Measurements from ENCODE around the gene HOXB6. TPM values are rescaled to one million over a fixed set of nuclear protein-coding genes. Genes with fewer than 3 reads are reported as not detected.

Gene HOXB6
- polyA plus RNA-seq, 3 donors: not detected

DNA sequence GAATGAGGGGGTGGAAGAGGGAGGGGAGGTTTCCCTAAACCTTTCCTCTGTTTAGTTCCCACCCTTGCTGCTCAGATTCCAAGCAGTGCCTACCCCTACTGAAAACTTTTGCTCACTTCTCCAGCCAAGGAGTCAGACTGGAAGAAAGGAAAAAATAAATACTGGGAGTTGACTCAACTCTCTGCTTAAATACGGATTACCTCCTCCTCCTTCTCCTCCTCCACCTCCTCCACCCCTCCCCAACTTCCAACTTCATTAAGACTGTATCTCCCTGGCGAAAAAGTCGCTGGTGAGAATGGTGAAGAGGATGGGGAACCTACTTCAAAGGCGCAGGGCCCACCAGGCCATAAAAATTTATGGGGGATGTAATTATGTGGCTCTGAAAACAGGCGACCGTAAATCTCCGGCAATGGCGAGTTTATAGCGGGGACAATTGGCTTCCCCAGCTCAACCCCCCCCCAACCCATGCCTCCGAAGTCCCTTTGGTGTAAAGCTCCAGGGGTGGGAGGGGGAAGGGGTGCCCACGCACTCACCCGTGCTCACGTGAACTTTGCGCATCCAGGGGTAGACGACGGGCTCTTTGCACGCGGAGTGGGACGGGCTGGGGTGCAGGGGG, 27.3 kb downstream of the HOXB6 start:
- whole genome bisulfite sequencing (ENCODE audit: insufficient coverage): 0% methylated on average over 1 of the region's 19 CpGs
- Histone ChIP-seq H3K36me3 (replicated peaks in 1 of 2; ENCODE audit: control insufficient read depth in 1 of 2, insufficient read depth in 2 of 2, low read length in 2 of 2) (no peaks in the 10 kb centered on the region), H3K79me2 (ENCODE audit: insufficient read depth, low read length) (no peaks in the 10 kb centered on the region), H3K9ac (ENCODE audit: insufficient read depth, low read length, poor library complexity, severe bottlenecking) (no peak overlapping the region), H3K4me3 (replicated peaks in 1 of 3; ENCODE audit: low read depth in 2 of 3, low read length in 3 of 3) (peak overlapping the region; percentile 29 to 86 (median 29)), H3K9me3 (replicated peaks in 1 of 2; ENCODE audit: control insufficient read depth in 1 of 2, insufficient read depth in 1 of 2, low read length in 2 of 2) (peaks cover 0 to 14% of the 10 kb centered on the region in 2 donors), H3K4me1 (ENCODE audit: control insufficient read depth in 1 of 2, insufficient read depth in 2 of 2, low read length in 2 of 2) (peaks cover 30 to 46% of the 10 kb centered on the region in 2 donors), H3K4me2 (replicated peaks; ENCODE audit: extremely low read depth, low read length, poor library complexity, severe bottlenecking) (peak overlapping the region; percentile 99), H3K27ac (ENCODE audit: low read depth in 1 of 2, low read length in 2 of 2) (no peak overlapping the region), H4K20me1 (ENCODE audit: insufficient read depth, low read length) (no peaks in the 10 kb centered on the region), H2AFZ (ENCODE audit: insufficient read depth, low read depth, low read length, poor library complexity, severe bottlenecking) (peak overlapping the region; percentile 68), H3K27me3 (ENCODE audit: control insufficient read depth in 2 of 2, insufficient read depth in 2 of 2, low read length in 2 of 2) (peaks cover 64 to 90% of the 10 kb centered on the region in 2 donors)
- intact Hi-C loops (cut with micrococcal nuclease): no loop called here
- TF ChIP-seq, protein P1, sequence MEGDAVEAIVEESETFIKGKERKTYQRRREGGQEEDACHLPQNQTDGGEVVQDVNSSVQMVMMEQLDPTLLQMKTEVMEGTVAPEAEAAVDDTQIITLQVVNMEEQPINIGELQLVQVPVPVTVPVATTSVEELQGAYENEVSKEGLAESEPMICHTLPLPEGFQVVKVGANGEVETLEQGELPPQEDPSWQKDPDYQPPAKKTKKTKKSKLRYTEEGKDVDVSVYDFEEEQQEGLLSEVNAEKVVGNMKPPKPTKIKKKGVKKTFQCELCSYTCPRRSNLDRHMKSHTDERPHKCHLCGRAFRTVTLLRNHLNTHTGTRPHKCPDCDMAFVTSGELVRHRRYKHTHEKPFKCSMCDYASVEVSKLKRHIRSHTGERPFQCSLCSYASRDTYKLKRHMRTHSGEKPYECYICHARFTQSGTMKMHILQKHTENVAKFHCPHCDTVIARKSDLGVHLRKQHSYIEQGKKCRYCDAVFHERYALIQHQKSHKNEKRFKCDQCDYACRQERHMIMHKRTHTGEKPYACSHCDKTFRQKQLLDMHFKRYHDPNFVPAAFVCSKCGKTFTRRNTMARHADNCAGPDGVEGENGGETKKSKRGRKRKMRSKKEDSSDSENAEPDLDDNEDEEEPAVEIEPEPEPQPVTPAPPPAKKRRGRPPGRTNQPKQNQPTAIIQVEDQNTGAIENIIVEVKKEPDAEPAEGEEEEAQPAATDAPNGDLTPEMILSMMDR (IDR thresholded peaks at IDR 0.05): no peak
- Mint-ChIP-seq H3K9me3 (peaks cover 4 to 35% (median 20%) of the 10 kb centered on the region in 7 donors), H3K4me3 (peak overlapping the region; percentile 77 to 90), H3K4me1 (peaks cover 46% of the 10 kb centered on the region), H3K27me3 (ENCODE audit: low read depth in 3 of 3) (peaks cover 70 to 89% (median 82%) of the 10 kb centered on the region in 3 donors), H3K27ac (no peak overlapping the region), H3K36me3 (peaks cover 10 to 17% of the 10 kb centered on the region in 2 donors)
- DNase-seq: no peak

GRCh38 chr17:48576479-48577309, 28.1 kb downstream of the HOXB6 start:
- Histone ChIP-seq H3K4me3 (replicated peaks in 1 of 3; ENCODE audit: low read depth in 2 of 3, low read length in 3 of 3) (peak overlapping the region; percentile 24 to 86 (median 29)), H3K4me2 (replicated peaks; ENCODE audit: extremely low read depth, low read length, poor library complexity, severe bottlenecking) (peak overlapping the region; percentile 99), H3K9ac (ENCODE audit: insufficient read depth, low read length, poor library complexity, severe bottlenecking) (no peak overlapping the region), H3K9me3 (replicated peaks in 1 of 2; ENCODE audit: control insufficient read depth in 1 of 2, insufficient read depth in 1 of 2, low read length in 2 of 2) (peaks cover 0 to 12% of the 10 kb centered on the region in 2 donors), H2AFZ (ENCODE audit: insufficient read depth, low read depth, low read length, poor library complexity, severe bottlenecking) (peak overlapping the region; percentile 68), H3K27me3 (ENCODE audit: control insufficient read depth in 2 of 2, insufficient read depth in 2 of 2, low read length in 2 of 2) (peaks cover 62 to 91% of the 10 kb centered on the region in 2 donors), H3K79me2 (ENCODE audit: insufficient read depth, low read length) (no peaks in the 10 kb centered on the region), H3K4me1 (ENCODE audit: control insufficient read depth in 1 of 2, insufficient read depth in 2 of 2, low read length in 2 of 2) (peaks cover 28 to 38% of the 10 kb centered on the region in 2 donors), H3K27ac (ENCODE audit: low read depth in 1 of 2, low read length in 2 of 2) (no peak overlapping the region), H3K36me3 (replicated peaks in 1 of 2; ENCODE audit: control insufficient read depth in 1 of 2, insufficient read depth in 2 of 2, low read length in 2 of 2) (no peaks in the 10 kb centered on the region), H4K20me1 (ENCODE audit: insufficient read depth, low read length) (no peaks in the 10 kb centered on the region)
- DNase-seq: no peak
- Mint-ChIP-seq H3K4me3 (peak overlapping the region; percentile 77 to 90), H3K27me3 (ENCODE audit: low read depth in 3 of 3) (peaks cover 63 to 84% (median 80%) of the 10 kb centered on the region in 3 donors), H3K4me1 (peaks cover 41% of the 10 kb centered on the region), H3K27ac (no peak overlapping the region), H3K9me3 (peaks cover 4 to 33% (median 19%) of the 10 kb centered on the region in 7 donors), H3K36me3 (peaks cover 10 to 17% of the 10 kb centered on the region in 2 donors)
- TF ChIP-seq, protein P1 (IDR thresholded peaks at IDR 0.05): no peak
- 10% methylated on average over 18 of the region's 43 CpGs for WGBS (ENCODE audit: insufficient coverage)
- intact Hi-C loops (cut with micrococcal nuclease): no loop called here

Measured in CD14-positive monocyte (primary cell).